ENCODE results near the gene KCNJ15. TPM values are rescaled to one million over a fixed set of nuclear protein-coding genes. Genes with fewer than 3 reads are reported as not detected.

The KCNJ15 gene
- total RNA-seq, 6 experiments from 2014 or later = 0.33 to 1.2 (median 0.50) TPM

DNA sequence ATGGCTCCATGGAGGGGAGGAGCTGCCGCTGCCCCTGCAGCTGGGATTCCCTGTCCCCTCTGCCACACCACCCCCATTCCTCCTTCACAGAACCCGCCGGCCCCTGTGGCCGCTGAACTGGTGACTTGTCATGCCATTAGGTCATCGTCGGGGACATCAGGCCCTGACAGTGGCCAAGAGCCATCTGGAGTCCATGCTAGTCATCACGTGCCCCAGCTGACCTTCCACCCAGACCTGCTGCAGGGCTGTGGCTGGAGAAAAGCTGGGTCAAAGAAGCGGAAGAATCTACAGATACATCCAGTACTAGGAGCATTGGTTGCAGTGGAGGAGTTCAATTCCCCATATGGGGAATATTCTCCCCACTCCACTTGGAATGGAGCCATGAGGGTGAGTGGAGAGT lies 78.1 kb downstream of the KCNJ15 start:
- H3K9me3 Mint-ChIP-seq = no peaks in the 10 kb centered on the region
- H3K4me1 Mint-ChIP-seq (ENCODE audit: low read depth) = peaks cover 39% of the 10 kb centered on the region
- DNase-seq = no peak
- H3K4me3 Mint-ChIP-seq = no peak overlapping the region
- no peak for TF ChIP-seq CTCF (IDR thresholded peaks at IDR 0.05)
- peaks cover 1% of the 10 kb centered on the region for H3K27me3 Mint-ChIP-seq (ENCODE audit: insufficient read depth)
- H3K36me3 Mint-ChIP-seq (ENCODE audit: low read depth) = peaks cover 11% of the 10 kb centered on the region
- H3K27ac Mint-ChIP-seq = no peak overlapping the region

DNA sequence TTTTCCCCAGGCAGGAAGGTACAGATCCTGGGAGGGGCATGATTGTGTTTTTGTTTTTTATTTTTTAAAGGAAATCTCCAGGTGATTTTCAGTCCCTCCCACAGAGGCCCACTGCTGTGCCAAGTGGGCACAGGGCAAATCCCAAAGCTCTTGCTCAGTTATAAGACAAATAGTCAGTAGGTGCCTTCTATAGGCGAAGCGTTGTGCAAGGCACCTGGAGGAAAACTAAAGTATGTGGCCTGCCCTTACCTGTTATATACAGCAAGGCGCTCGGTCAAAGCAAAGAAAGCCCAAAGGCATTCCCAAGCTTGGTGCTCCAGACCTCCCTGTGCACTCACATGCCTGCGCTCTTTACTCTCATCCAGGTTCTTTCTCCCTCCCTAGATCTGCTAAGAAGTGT lies 81.0 kb downstream of the KCNJ15 start:
- TF ChIP-seq CTCF (IDR thresholded peaks at IDR 0.05) = no peak
- Mint-ChIP-seq H3K4me3 (no peak overlapping the region), H3K36me3 (ENCODE audit: low read depth) (no peaks in the 10 kb centered on the region), H3K4me1 (ENCODE audit: low read depth) (peaks cover 16% of the 10 kb centered on the region), H3K27me3 (ENCODE audit: insufficient read depth) (peaks cover 1% of the 10 kb centered on the region), H3K27ac (no peak overlapping the region), H3K9me3 (no peaks in the 10 kb centered on the region)
- DNase-seq = no peak

DNA sequence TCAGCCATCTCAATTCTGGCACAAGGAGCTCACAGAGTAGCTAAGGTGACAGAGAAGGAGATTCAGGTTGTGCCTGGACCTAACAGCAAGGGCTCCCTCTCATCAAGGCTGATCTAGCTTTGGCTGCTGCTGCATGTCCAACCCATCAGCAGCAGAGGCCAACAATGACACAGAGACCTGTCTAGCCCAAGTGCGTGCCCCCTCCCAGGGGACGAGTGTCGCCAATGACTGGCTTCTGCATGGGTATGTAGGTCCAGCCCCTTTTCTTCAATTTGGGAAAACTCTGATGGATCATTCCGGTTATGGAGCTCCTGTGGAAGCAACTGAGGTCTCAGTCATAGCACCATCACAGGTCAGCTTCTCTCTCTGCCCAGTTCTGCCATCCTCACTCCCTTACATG lies 83.3 kb downstream of the KCNJ15 start:
- H3K4me3 Mint-ChIP-seq = no peak overlapping the region
- TF ChIP-seq CTCF (IDR thresholded peaks at IDR 0.05) = no peak
- no peaks in the 10 kb centered on the region for H3K9me3 Mint-ChIP-seq
- H3K36me3 Mint-ChIP-seq (ENCODE audit: low read depth) = no peaks in the 10 kb centered on the region
- H3K27ac Mint-ChIP-seq = no peak overlapping the region
- no peak for DNase-seq
- H3K4me1 Mint-ChIP-seq (ENCODE audit: low read depth) = peaks cover 21% of the 10 kb centered on the region
- peaks cover 4% of the 10 kb centered on the region for H3K27me3 Mint-ChIP-seq (ENCODE audit: insufficient read depth)

DNA sequence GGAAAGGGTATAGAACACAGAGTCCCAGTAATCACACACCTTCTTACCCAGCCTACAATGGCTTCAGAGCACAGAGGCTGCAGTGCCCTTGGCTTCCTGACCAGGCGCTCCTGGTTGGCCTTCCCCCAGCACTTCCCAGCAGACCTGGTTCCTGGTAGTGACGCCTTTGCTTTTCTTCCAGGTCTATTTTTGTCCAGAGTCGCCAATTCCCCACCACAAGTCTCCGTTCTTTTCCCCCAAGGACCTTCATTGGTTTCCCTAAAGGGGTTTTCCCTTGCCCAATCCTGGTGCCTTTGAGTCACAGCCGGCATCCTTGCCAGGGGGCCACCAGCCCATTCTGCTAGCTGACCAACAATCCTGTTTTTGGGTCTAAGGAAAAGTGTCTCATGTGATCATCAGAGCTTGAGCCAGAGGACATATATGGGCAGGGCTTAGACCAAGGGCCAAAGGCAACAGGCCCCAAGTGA lies 84.8 kb downstream of the KCNJ15 start:
- peaks cover 21% of the 10 kb centered on the region for H3K4me1 Mint-ChIP-seq (ENCODE audit: low read depth)
- peaks cover 3% of the 10 kb centered on the region; the same call in 1 of the 2 replicates for H3K27me3 Mint-ChIP-seq (ENCODE audit: insufficient read depth)
- no peak for TF ChIP-seq CTCF (IDR thresholded peaks at IDR 0.05)
- no peak overlapping the region for H3K4me3 Mint-ChIP-seq
- H3K27ac Mint-ChIP-seq = no peak overlapping the region
- no peak for DNase-seq
- no peaks in the 10 kb centered on the region for H3K9me3 Mint-ChIP-seq
- peaks cover 5% of the 10 kb centered on the region; the same call in 1 of the 2 replicates for H3K36me3 Mint-ChIP-seq (ENCODE audit: low read depth)

DNA sequence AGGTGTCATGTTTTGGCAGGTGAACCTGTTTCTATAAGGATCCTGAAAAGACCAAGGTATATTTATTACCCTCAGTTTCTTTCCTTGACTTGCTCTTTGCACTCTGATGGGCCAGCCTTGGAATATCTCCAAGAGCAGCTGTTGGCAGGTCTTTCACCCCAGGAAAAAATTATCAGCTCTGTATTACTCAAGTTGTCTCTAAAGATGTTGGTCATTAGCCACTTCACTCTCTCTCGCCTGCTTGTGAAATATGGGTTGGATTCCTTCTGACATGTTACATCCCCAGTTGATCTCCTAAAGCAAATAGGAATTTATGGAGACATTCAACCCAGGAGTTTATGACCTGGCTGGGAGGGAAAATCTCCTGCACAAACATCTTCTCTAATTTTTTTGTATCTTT lies 85.9 kb downstream of the KCNJ15 start:
- Mint-ChIP-seq H3K36me3 (ENCODE audit: low read depth) (peaks cover 11% of the 10 kb centered on the region; the same call in 1 of the 2 replicates), H3K27me3 (ENCODE audit: insufficient read depth) (peaks cover 3% of the 10 kb centered on the region; the same call in 1 of the 2 replicates), H3K9me3 (no peaks in the 10 kb centered on the region), H3K4me3 (no peak overlapping the region), H3K27ac (no peak overlapping the region), H3K4me1 (ENCODE audit: low read depth) (peaks cover 21% of the 10 kb centered on the region)
- TF ChIP-seq CTCF (IDR thresholded peaks at IDR 0.05) = no peak
- DNase-seq = no peak

All from HFFc6 (cell line).